Activated CD8-positive, alpha-beta memory T cell treated with anti-CD3 and anti-CD28 coated beads, Interleukin-2, amount 50 U/mL, for 1 hour (primary cell): ENCODE measurements around the gene AHDC1.
"Not testable (repeated sequence)": the region's sequence is repeated elsewhere in the genome, so short reads cannot be mapped to it uniquely, and the experiment has no call there.

Experiments used
- DNase-seq: peaks from one replicate; pipeline ENCODE4 v3.0.0-alpha.2; 2020; ENCODE audit errors: extremely low read depth

Gene AHDC1

GRCh38 chr1:27549807-27550408 is 54.0 kb downstream of the AHDC1 start:
- DNase-seq = no peak

GRCh38 chr1:27548858-27549719 is 54.9 kb downstream of the AHDC1 start:
- no peak for DNase-seq

GRCh38 chr1:27548136-27548853 is 55.6 kb downstream of the AHDC1 start:
- no peak for DNase-seq

- DNase-seq = no peak
Measured at GRCh38 chr1:27547220-27548116, 56.5 kb downstream of the AHDC1 start.

GRCh38 chr1:27545876-27546275 is 58.1 kb downstream of the AHDC1 start:
- no peak for DNase-seq

GRCh38 chr1:27545271-27545670 is 58.7 kb downstream of the AHDC1 start:
- no peak for DNase-seq

GRCh38 chr1:27544834-27545233 is 59.1 kb downstream of the AHDC1 start:
- DNase-seq = no peak

- DNase-seq = no peak
Measured at GRCh38 chr1:27543284-27543683, 60.7 kb downstream of the AHDC1 start.

- DNase-seq = no peak
Measured at GRCh38 chr1:27542463-27543273, 61.3 kb downstream of the AHDC1 start.

GRCh38 chr1:27539901-27540861 is 63.8 kb downstream of the AHDC1 start:
- no peak for DNase-seq

- no peak for DNase-seq
Measured at GRCh38 chr1:27538793-27539192, 65.2 kb downstream of the AHDC1 start.

GRCh38 chr1:27538305-27538676 is 65.7 kb downstream of the AHDC1 start:
- not testable (repeated sequence) for DNase-seq

- no peak for DNase-seq
Measured at GRCh38 chr1:27536767-27537166, 67.2 kb downstream of the AHDC1 start.

- no peak for DNase-seq
Measured at GRCh38 chr1:27536010-27536757, 67.8 kb downstream of the AHDC1 start.

GRCh38 chr1:27535386-27535785 is 68.6 kb downstream of the AHDC1 start:
- DNase-seq = no peak

GRCh38 chr1:27531959-27532685 is 71.8 kb downstream of the AHDC1 start:
- DNase-seq = no peak

GRCh38 chr1:27530192-27530591 is 73.8 kb downstream of the AHDC1 start:
- DNase-seq = no peak

- DNase-seq = no peak
Measured at GRCh38 chr1:27529704-27530018, 74.3 kb downstream of the AHDC1 start.
